Esophagus squamous epithelium (tissue), 5 donors: ENCODE measurements around the gene SRGAP2. TPM values are rescaled to one million over a fixed set of nuclear protein-coding genes. Genes with fewer than 3 reads are reported as not detected.
"Not testable (repeated sequence)": the region's sequence is repeated elsewhere in the genome, so short reads cannot be mapped to it uniquely, and the experiment has no call there.

Source experiments
- DNase-seq: peaks from one replicate; lab custom pipeline; 2025; lab: John Stamatoyannopoulos, UW
- H3K27ac ChIP-seq, 4 donors: fragments of 200-600 bp; sonication (generic); one replicate each; pipeline ENCODE4 v1.5.1; 2016 to 2019; ENCODE audit warnings: mild to moderate bottlenecking in 1 of 4
- H3K27me3 ChIP-seq, 4 donors: fragments of 200-600 bp; sonication (generic); 1 replicate in 3 of 4; 2 replicates in 1 of 4; pipeline versions ENCODE4 v1.5.1 to v1.6.0; 2017 to 2021; ENCODE audit warnings: antibody characterized with exemption in 1 of 4
- H3K36me3 ChIP-seq, 3 donors: fragments of 200-600 bp; sonication (generic); one replicate each; pipeline ENCODE4 v1.5.1; 2016 to 2019
- H3K4me1 ChIP-seq, 3 donors: fragments of 200-600 bp; sonication (generic); one replicate each; pipeline ENCODE4 v1.5.1; 2017 to 2019
- H3K4me3 ChIP-seq, 4 donors: fragments of 200-600 bp; sonication (generic); 1 replicate in 3 of 4; 2 replicates in 1 of 4; pipeline ENCODE4 v1.5.1; 2016 to 2019; ENCODE audit warnings: mild to moderate bottlenecking in 2 of 4, moderate library complexity in 1 of 4
- H3K9me3 ChIP-seq, 3 donors: fragments of 200-600 bp; sonication (generic); one replicate each; pipeline ENCODE4 v1.5.1; 2016 to 2019
- WGBS, 2 donors: methylation state at CpG; one replicate each; pipeline ENCODE4 v1.1.5; 2018; 5-methylcytosine and 5-hydroxymethylcytosine counted together
- intact Hi-C: fragments of 100-400 bp; cut with DNase I; formaldehyde crosslinking; loops from one replicate; pipeline ENCODE4 v1.15.0; 2022
- total RNA-seq, 4 donors: library from RNA; depleted of rRNA; stranded (reverse); fragments of >200 nt; gene quantifications; one replicate each; pipeline ENCODE4 v1.1.0, GENCODE V29; 2016
- donor health status: DM: yes; HTN: yes; CAD: no.

The SRGAP2 gene
- total RNA-seq, 4 donors from 2014 or later = 23.5 to 39.1 (median 28.1) TPM

DNA sequence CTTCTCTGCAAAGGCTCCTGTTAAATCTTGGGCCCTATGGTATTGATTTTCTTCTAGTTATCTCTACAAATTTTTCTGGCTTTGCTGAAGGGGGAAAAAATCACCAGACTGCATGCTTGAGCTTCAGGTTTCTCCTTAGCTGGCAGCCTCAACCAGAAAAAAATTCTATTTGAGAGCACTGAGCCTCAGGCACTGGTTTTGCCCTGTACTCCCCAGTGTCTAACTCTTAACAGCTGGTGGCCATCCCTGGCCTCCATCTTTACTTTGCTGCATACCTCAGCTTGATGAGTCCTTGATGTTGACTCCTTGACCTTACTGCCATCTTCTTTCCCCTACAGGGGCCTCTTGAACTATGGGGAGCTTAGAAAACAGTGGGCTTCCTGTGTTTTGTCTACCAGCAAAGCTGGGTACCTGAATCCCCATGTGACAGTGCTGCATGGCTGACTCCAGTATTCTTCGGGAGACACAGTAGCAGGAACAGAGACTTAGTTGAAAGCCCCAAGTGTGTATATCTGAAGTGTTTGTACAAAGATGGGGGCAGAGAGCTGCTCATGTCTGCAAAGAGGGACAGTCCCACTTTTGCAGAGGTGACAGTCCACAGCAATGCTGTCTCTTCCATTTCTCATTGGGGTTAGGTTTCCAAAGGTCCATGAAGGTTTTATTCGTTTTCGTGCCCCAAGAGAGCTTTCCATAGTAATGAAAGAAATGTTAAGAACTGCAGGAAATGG lies 31.0 kb downstream of the SRGAP2 start:
- WGBS, 2 donors = no CpG with 5 or more reads among the region's 3 CpGs
- H3K27me3 ChIP-seq, H3K36me3 ChIP-seq, H3K4me1 ChIP-seq, intact Hi-C loops, DNase-seq, H3K9me3 ChIP-seq, H3K4me3 ChIP-seq, H3K27ac ChIP-seq: not testable (repeated sequence)

DNA sequence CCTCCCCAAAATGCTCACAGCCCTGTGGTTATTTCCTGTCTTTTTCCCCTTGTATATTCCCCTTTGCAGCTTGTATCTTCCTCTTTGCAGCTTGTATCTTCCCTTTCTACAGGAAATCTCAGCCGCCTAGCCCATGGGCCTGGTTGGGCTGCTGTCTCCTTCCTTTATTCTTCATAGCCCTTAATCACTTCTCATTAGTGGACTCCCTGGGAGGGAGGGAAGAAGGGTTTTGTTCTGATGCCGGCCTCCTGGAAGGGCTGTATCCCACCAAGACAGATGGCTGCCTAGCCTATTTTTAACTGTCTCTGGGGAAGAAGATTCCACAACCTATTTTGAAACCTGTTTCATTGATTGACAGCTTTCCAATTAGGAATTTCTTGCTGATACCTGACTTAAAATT lies 31.8 kb downstream of the SRGAP2 start:
- intact Hi-C loops, DNase-seq, H3K27ac ChIP-seq, H3K36me3 ChIP-seq, H3K9me3 ChIP-seq, H3K4me3 ChIP-seq, H3K4me1 ChIP-seq, H3K27me3 ChIP-seq: not testable (repeated sequence)
- WGBS, 2 donors = no CpG with 5 or more reads among the region's 2 CpGs

DNA sequence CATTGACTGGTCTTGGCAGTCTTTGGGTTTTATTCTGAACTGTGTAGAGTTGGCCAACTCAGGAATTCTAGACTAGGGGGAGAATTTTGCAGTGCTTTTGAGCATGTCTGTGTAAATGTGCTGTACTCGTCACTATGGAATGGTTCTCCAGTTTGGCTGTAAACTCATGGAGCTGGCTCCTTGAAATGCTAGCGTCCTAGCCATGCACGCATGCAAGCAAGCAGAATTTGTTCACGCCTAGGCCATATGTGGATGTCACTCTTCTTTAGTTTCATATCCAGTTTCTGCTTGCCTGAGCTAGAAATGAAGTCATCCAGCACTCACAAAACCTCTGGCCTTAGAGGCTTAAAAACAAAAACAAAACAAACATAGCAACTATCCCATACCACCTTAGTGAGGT lies 36.9 kb downstream of the SRGAP2 start:
- H3K9me3 ChIP-seq, H3K4me3 ChIP-seq, H3K4me1 ChIP-seq, DNase-seq, H3K27me3 ChIP-seq, H3K27ac ChIP-seq, H3K36me3 ChIP-seq, intact Hi-C loops: not testable (repeated sequence)
- 65 to 100% methylated on average over 2 to 3 of the region's 4 CpGs for WGBS, 2 donors

DNA sequence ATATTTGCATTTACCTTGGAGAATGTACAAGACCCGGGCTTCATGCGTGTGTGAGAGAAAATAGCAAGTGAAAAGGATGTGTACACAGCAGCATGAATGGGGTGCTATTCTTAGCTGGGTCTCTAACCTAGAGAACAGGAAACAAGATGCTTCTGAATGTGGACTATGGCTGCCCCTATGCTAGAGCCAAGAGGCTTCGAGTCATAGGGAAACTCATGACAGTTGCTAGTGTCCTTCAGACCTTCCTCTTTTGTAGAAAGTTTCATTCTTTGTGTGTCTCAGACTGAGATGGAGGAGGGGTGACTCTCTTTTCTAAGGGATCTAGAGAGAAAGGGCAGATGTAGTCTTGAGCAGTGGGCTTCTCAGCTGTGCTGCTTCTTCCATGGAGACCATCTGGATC lies 40.0 kb downstream of the SRGAP2 start:
- H3K36me3 ChIP-seq, DNase-seq, intact Hi-C loops, H3K4me3 ChIP-seq, H3K27ac ChIP-seq, H3K4me1 ChIP-seq, H3K9me3 ChIP-seq, H3K27me3 ChIP-seq: not testable (repeated sequence)
- WGBS, 2 donors = 53 to 60% methylated on average over 1 of the region's 3 CpGs

DNA sequence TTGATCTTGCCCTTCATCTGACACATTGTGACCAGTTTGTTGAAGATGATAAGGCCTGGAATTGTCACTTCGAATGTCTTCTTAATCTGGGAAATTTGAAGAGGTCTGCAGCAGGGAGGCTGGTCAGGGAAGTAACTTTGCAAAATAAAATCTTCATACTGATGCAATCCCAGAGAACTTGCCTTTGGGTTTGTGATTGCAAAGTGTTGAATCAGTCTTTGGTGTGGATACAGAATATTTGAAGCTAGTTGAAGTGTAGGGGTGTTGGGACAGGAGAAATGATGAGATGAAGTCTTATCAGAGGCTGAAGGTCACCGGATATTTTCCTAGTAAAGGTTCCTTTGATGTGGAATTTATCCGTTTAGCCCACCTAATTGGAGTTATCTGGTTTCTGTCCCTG lies 42.1 kb downstream of the SRGAP2 start:
- DNase-seq, H3K27me3 ChIP-seq, H3K9me3 ChIP-seq, H3K4me3 ChIP-seq, intact Hi-C loops, H3K36me3 ChIP-seq, H3K27ac ChIP-seq, H3K4me1 ChIP-seq: not testable (repeated sequence)
- WGBS, 2 donors = 71 to 80% methylated on average over 1 of the region's 3 CpGs

DNA sequence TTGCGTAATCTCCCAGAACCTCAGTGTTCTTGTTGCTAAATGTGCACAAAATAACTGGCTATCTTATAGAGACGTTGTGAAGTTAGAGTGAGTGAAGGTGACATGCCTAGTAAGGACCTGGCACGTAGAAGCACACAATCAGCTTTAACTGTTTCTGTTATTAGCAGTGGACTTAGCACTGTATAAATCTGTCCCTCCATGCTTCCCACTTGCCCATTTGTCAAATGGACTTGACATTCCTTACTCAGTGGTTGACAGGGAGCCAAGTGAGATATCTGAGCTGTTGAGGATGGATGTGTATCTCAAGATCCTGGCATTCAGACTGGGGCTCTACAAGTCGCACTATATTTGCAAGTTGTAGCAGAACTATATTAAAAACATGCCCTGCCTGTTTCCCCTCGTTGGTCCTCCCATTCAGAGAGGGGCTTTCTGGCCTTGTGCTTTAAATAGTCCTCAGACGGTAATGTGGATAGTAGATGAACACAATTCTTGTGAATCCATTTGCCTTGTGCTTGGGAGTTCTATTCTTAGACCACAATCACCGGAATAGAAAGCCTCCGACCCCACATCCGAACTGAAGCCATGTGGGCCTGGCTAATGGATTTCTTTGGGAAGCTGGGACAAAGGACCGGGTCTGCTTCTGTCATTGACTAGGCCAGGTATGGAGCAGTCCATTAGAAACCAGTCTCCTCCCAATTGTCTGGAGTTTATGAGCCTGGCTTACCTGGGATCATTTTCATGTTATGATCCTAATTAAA lies 43.0 kb downstream of the SRGAP2 start:
- DNase-seq, intact Hi-C loops, H3K9me3 ChIP-seq, H3K27ac ChIP-seq, H3K36me3 ChIP-seq, H3K27me3 ChIP-seq, H3K4me1 ChIP-seq, H3K4me3 ChIP-seq: not testable (repeated sequence)
- no CpG with 5 or more reads among the region's 10 CpGs for WGBS, 2 donors

DNA sequence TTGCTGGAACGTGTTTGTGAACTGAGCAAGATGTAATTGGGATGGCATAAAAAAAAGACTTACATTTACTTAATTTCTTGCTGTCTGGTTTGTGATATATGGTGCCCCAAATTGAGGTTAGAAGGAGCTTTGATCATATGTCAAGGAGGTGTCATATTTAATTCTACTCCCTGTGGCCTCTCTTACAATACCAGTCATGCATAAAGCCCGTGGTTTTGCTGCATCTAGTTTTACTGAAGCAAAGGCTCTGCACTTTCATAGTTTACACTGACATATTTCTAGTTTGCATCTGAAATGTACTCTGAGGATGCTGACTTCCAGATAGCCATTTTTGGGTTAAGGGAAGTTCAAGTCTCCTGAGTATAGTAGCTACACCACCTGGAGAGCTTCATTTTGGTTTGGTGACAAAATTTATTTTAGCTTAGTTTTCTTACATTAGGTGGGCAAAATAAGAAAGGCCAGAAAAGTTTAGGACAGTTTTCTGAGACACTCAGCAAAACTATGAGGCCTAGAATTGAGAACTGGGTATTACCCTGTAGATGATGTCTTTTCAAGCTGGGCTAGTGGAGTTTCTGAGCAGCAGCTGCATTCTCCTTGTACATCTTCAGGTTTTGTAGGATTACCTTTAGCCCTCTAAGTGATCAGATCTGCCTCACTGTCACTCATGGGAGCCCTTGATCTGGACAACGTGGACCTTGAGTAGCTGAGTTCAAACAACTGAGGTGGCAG lies 47.8 kb downstream of the SRGAP2 start:
- H3K4me3 ChIP-seq, intact Hi-C loops, H3K4me1 ChIP-seq, H3K27ac ChIP-seq, H3K36me3 ChIP-seq, DNase-seq, H3K9me3 ChIP-seq, H3K27me3 ChIP-seq: not testable (repeated sequence)
- WGBS, 2 donors = no CpG with 5 or more reads among the region's 3 CpGs

DNA sequence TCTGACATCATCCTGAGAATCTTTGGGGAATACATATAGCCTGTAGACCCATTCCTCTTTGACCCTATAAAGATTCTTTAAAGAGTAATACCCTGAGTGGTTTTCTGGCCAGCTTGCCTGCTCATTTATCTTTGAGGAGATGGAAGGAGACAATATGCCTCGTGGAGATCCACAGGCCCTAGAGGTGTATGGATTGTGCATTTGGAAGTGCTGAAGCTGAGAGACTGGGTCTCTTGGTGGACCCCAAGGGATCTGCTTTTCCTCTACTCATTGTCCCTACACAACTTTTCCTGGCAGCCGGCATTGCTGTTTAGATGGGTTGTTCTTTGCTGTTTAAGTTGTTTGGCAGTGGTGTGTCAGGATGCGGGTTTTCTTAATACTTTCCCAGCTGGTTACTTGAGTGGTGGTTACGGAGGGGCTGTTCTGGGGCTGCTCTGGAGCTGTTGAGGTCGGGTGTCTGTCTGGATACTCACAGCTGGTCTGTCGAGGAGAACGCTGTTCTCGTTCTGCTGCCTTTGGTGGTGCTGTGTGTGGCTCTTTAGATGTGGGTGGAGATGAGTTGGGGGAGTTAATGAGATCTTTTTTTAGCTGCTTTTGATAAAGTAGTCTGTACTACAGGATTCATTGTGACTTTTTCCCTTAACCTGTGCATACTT lies 49.5 kb downstream of the SRGAP2 start:
- not testable (repeated sequence) for H3K27ac ChIP-seq, DNase-seq
- WGBS, 2 donors = no CpG with 5 or more reads among the region's 8 CpGs

More for the DNA sequence above, 49.5 kb downstream of the SRGAP2 start:
- H3K4me3 ChIP-seq, H3K9me3 ChIP-seq, H3K36me3 ChIP-seq, H3K27me3 ChIP-seq, intact Hi-C loops, H3K4me1 ChIP-seq: not testable (repeated sequence)

Other genes starting within 250 kb of the SRGAP2 start
- gene RAB7B, start 200.1 kb upstream of the SRGAP2 start, total RNA-seq = 10 to 100 TPM; 15.8 to 24.2 (median 21.4) TPM
- under 1 TPM in 3 of 4 donors, not detected in 1; 0.32 to 0.48 (median 0.38) TPM for gene CTSE, start 179.6 kb upstream of the SRGAP2 start, total RNA-seq
- gene RHEX, start 150.4 kb upstream of the SRGAP2 start, total RNA-seq = 10 to 100 TPM in 1 of 4 donors, 1 to 10 TPM in 1, under 1 TPM in 1, not detected in 1; 0.72 to 21.9 (median 4.5) TPM
- gene AVPR1B, start 86.2 kb upstream of the SRGAP2 start, total RNA-seq = not detected
- 1 to 10 TPM in 3 of 4 donors, not detected in 1; 2.5 to 4.2 (median 3.7) TPM for gene FAM72A, start 702 bp upstream of the SRGAP2 start, total RNA-seq